Tibial nerve (tissue), 4 donors: Measurements from ENCODE around the gene NDUFA13.

Experiments used
- CTCF ChIP-seq, 5 experiments: fragments of 200-600 bp in 3 of 5; fragments of 450-650 bp in 2 of 5; sonication (generic) in 3 of 5; IDR thresholded peaks; one replicate each; pipeline ENCODE4 v1.5.1; 2016 to 2019; ENCODE audit warnings: antibody characterized with exemption in 5 of 5, mild to moderate bottlenecking in 3 of 5, moderate library complexity in 2 of 5
- EP300 ChIP-seq, 2 donors: sonication (generic); formaldehyde crosslinking; IDR thresholded peaks; one replicate each; pipeline ENCODE4 v1.6.1; 2017; ENCODE audit warnings: antibody characterized with exemption in 2 of 2, mild to moderate bottlenecking in 1 of 2

DNA sequence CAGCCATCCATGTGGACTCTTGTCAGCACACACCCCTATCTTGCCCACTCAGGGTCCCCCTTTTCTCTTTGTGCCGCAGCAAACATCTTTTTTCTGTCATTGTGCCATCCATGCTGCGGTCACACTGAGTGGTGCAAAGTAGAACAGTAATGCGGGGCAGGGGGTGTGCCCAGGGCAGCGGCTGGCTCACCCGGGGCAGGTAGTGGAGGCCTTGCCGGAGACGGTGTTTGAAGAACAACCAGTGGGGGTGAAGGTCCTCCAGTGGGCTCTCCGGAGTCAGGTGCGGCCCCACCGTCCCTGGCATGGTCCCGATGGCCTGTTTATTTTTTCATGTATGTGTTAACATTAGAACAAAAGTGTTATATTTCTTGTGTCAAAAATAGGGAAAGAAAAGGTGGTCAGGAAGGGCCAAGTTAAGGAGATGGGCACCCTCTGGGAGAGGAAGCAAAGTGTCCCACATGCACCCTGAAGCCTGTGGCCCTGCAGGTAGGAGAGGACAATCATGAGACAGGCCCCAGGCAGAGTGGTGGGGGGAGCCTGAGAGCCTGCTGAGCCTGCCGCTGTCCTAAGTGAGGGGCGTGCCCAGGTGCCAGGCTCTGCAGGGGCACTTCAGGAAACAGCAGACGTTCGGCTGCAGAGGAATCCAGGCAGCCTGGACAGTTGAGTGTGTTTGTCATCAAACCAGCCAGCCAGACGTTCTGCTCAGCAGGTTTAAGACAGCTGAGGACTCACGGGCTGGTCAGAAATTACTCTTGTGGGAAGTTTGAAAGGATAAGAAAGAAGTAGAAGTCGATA is 13.0 kb upstream of the NDUFA13 start:
- no peak for TF ChIP-seq CTCF (IDR thresholded peaks at IDR 0.05)
- no peak for TF ChIP-seq EP300 (IDR thresholded peaks at IDR 0.05)
